Loucy (cell line): ENCODE data around the gene SDCBP2.

Experiments
- H2AFZ ChIP-seq: fragments of 200-600 bp; sonication (generic); 2 replicates; pipeline ENCODE4 v1.6.0; 2016; ENCODE audit warnings: antibody characterized with exemption, mild to moderate bottlenecking, low read length, moderate library complexity
- H3F3A ChIP-seq: fragments of 200-600 bp; 2 replicates; pipeline ENCODE4 v1.6.0; 2016; ENCODE audit warnings: antibody characterized with exemption, low read depth, mild to moderate bottlenecking
- H3K27me3 ChIP-seq: fragments of 200-600 bp; sonication (generic); 2 replicates; pipeline ENCODE4 v1.6.1; 2014; ENCODE audit warnings: low read length, mild to moderate bottlenecking; ENCODE audit not compliant: insufficient read depth, poor library complexity, severe bottlenecking
- H3K36me3 ChIP-seq: fragments of 200-600 bp; sonication (generic); 2 replicates; pipeline ENCODE4 v1.6.1; 2016; ENCODE audit warnings: low read length; ENCODE audit not compliant: insufficient read depth
- H3K4me1 ChIP-seq: fragments of 200-600 bp; sonication (generic); 2 replicates; pipeline ENCODE4 v1.5.1; 2014; ENCODE audit warnings: low read length, mild to moderate bottlenecking; ENCODE audit not compliant: insufficient read depth, poor library complexity, severe bottlenecking
- H3K4me2 ChIP-seq: fragments of 200-600 bp; sonication (generic); 2 replicates; pipeline ENCODE4 v1.6.0; 2014; ENCODE audit warnings: antibody characterized with exemption, low read length, low read depth, mild to moderate bottlenecking; ENCODE audit not compliant: poor library complexity, severe bottlenecking
- H3K4me3 ChIP-seq: fragments of 200-600 bp; sonication (generic); 2 replicates; pipeline ENCODE4 v1.5.1; 2014; ENCODE audit warnings: low read length, mild to moderate bottlenecking, mixed read lengths; ENCODE audit not compliant: poor library complexity, severe bottlenecking
- H3K79me2 ChIP-seq: fragments of 200-600 bp; sonication (generic); 2 replicates; pipeline ENCODE4 v1.6.1; 2014; ENCODE audit warnings: low read length; ENCODE audit not compliant: insufficient read depth
- H3K9ac ChIP-seq: fragments of 200-600 bp; sonication (generic); 2 replicates; pipeline ENCODE4 v1.6.0; 2014; ENCODE audit warnings: mild to moderate bottlenecking, low read depth, low read length, moderate library complexity; ENCODE audit not compliant: poor library complexity, severe bottlenecking
- H3K9me2 ChIP-seq: fragments of 200-600 bp; sonication (generic); replicated peaks from 2 replicates; pipeline ENCODE4 v1.6.1; 2016; ENCODE audit warnings: low read depth, low read length, mixed read lengths
- H3K9me3 ChIP-seq: fragments of 200-600 bp; sonication (generic); 2 replicates; pipeline ENCODE4 v1.6.1; 2014; ENCODE audit warnings: mild to moderate bottlenecking, antibody characterized with exemption, low read length, low read depth; ENCODE audit not compliant: insufficient read depth
- H4K20me1 ChIP-seq: fragments of 200-600 bp; sonication (generic); 2 replicates; pipeline ENCODE4 v1.6.0; 2014; ENCODE audit warnings: antibody characterized with exemption, low read length, mild to moderate bottlenecking; ENCODE audit not compliant: insufficient read depth, poor library complexity, severe bottlenecking
- EZH2phosphoT487 ChIP-seq: fragments of 200-600 bp; IDR thresholded peaks from 2 replicates; pipeline ENCODE4 v1.6.1; 2018; ENCODE audit warnings: antibody characterized with exemption, mild to moderate bottlenecking, moderate library complexity, borderline replicate concordance
- TF ChIP-seq, protein P1 (sequence below): fragments of 200-600 bp; sonication (generic); conservative IDR thresholded peaks from 2 replicates; pipeline ENCODE4 v1.5.1; 2014; ENCODE audit warnings: mild to moderate bottlenecking, antibody characterized with exemption, low read length

The SDCBP2 gene

DNA sequence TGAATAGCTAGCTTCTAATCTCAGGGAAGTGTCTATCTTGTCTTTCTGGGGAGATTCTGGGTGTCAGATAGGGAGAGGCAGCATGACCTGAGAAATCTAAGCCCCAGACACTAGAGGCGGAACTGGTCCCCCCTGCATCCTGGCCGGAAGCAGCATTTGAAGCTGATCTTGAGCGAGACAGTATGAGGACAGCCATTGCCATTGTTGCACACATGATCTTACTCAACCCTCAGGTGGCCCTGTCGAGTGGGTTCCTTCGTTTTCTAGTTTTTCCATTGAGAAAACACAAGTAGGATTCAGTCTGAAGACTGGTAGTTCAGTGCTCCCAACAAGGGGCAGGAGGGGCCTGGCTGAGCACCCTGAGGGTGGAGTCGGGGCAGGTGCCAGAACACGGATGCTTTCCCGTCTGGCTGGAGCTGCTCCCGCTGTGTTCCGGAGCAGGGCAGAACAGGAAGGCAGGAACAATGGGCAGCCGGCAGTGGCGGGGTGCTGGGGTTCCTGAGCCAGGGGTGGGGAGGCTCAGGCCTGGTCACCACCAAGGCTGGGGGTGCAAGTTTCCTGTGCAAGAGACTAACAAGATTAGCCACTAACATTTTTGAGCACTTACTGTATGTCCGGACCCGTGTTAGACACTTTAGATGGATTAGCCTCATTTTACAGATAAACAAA, 7.9 kb upstream of the SDCBP2 start:
- TF ChIP-seq, protein P1, sequence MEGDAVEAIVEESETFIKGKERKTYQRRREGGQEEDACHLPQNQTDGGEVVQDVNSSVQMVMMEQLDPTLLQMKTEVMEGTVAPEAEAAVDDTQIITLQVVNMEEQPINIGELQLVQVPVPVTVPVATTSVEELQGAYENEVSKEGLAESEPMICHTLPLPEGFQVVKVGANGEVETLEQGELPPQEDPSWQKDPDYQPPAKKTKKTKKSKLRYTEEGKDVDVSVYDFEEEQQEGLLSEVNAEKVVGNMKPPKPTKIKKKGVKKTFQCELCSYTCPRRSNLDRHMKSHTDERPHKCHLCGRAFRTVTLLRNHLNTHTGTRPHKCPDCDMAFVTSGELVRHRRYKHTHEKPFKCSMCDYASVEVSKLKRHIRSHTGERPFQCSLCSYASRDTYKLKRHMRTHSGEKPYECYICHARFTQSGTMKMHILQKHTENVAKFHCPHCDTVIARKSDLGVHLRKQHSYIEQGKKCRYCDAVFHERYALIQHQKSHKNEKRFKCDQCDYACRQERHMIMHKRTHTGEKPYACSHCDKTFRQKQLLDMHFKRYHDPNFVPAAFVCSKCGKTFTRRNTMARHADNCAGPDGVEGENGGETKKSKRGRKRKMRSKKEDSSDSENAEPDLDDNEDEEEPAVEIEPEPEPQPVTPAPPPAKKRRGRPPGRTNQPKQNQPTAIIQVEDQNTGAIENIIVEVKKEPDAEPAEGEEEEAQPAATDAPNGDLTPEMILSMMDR, result no peak
- no peak for TF ChIP-seq EZH2phosphoT487
- H3K4me2 ChIP-seq, result no peak overlapping the region
- H3K4me3 ChIP-seq, result no peak overlapping the region
- H3F3A ChIP-seq, result no peaks in the 10 kb centered on the region
- no peaks in the 10 kb centered on the region for H3K4me1 ChIP-seq
- H3K79me2 ChIP-seq, result no peaks in the 10 kb centered on the region
- H3K9ac ChIP-seq, result no peak overlapping the region
- no peak overlapping the region for H2AFZ ChIP-seq
- no peaks in the 10 kb centered on the region for H3K36me3 ChIP-seq
- no peaks in the 10 kb centered on the region for H3K9me2 ChIP-seq
- no peaks in the 10 kb centered on the region for H3K9me3 ChIP-seq
- no peaks in the 10 kb centered on the region for H3K27me3 ChIP-seq
- no peaks in the 10 kb centered on the region for H4K20me1 ChIP-seq

DNA sequence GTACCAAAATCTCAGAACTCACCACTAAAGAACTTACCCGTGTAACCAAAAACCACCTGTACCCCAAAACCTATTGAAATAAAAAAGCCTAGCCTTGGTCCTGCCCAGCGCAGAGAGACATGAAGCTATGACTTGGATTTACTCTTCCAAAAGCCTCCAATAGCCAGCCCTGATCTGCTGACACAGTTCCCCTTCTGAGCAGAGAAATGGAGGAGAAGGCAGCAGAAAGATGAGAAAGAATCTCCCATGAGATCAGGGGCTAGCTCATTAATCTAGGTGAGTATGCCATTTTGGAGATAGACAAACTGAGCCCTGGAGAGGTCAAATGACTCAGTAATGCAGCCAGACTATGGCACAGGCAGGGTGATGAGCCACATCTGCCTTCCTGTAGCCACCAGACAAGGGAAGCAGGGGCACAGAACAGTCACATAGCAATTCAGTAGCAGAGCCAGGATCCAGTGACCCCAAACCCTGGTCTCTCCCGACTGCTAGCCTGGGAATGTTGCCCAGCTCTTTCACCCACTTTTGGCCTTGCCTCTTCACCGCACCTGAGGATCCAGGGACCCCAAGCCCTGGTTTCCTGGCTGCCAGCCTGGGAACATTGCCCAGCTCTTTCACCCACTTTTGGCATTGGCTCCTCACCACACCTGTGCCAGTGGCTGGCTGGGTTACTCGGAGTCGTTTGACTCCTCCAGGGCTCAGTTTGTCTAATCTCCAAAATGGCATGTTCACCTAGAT, 7.2 kb upstream of the SDCBP2 start:
- TF ChIP-seq, protein P1, result no peak
- Histone ChIP-seq H3K79me2 (no peaks in the 10 kb centered on the region), H3K9me2 (no peaks in the 10 kb centered on the region), H4K20me1 (no peaks in the 10 kb centered on the region), H3K4me1 (no peaks in the 10 kb centered on the region), H2AFZ (no peak overlapping the region), H3K9me3 (no peaks in the 10 kb centered on the region), H3K4me3 (no peak overlapping the region), H3K9ac (no peak overlapping the region), H3K36me3 (no peaks in the 10 kb centered on the region), H3K4me2 (no peak overlapping the region), H3F3A (no peaks in the 10 kb centered on the region), H3K27me3 (no peaks in the 10 kb centered on the region)

DNA sequence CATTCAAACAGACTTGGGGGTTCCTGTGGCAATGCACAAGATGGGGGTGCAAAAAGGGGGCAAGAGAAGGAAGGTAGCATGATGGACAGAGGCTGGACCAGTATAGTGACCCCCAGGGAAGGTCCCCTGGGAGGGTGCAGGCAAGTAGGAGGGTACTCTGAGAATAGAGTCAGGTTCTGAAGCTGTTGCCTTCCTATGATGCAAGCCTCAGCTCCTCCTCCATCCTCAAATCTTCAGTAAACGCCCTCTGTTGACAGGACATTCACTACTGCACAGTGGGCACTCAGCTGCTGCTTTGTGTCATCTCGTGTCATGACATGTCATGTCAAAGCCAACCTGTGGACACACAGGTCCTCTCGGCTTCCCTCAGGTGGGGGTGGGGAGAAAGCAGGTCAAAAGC, 5.8 kb upstream of the SDCBP2 start:
- TF ChIP-seq, protein P1, result peak; percentile 29
- no peak for TF ChIP-seq EZH2phosphoT487
- Histone ChIP-seq H2AFZ (no peak overlapping the region), H3F3A (no peaks in the 10 kb centered on the region), H3K79me2 (no peaks in the 10 kb centered on the region), H3K4me2 (no peak overlapping the region), H3K36me3 (no peaks in the 10 kb centered on the region), H3K27me3 (no peaks in the 10 kb centered on the region), H3K9me2 (no peaks in the 10 kb centered on the region), H4K20me1 (no peaks in the 10 kb centered on the region), H3K9ac (no peak overlapping the region), H3K4me3 (no peak overlapping the region), H3K4me1 (peaks cover 8% of the 10 kb centered on the region), H3K9me3 (no peaks in the 10 kb centered on the region)
